PC-9 (cell line): ENCODE results near the gene FGD5. TPM values are rescaled to one million over a fixed set of nuclear protein-coding genes. Genes with fewer than 3 reads are reported as not detected.

Experiments used
- BruUV-seq: library from RNA; stranded (reverse); fragments of 400-500 nt; replicated peaks from 2 replicates; lab custom pipeline; 2021; lab: Mats Ljungman, UMichigan
- CTCF ChIA-PET: fragments of 300-600 bp; sonication (Branson Sonifier 250); formaldehyde crosslinking; loops from one replicate; lab custom pipeline; 2022; ENCODE audit warnings: antibody characterized with exemption; lab: Charles Lee
- POLR2A ChIA-PET: fragments of 300-600 bp; sonication (Branson Sonifier 250); formaldehyde crosslinking; loops from one replicate; lab custom pipeline; 2022; ENCODE audit warnings: antibody characterized with exemption; ENCODE audit not compliant: unreplicated experiment; lab: Charles Lee
- DNase-seq, 2 experiments: peaks; one replicate each; pipeline versions ENCODE4 v3.0.0 to v3.0.0-alpha.2; 2015 to 2022; ENCODE audit warnings: mixed read lengths in 1 of 2
- H2AFZ ChIP-seq: fragments of 200-600 bp; sonication (generic); 2 replicates; pipeline ENCODE4 v1.8.1; 2017; ENCODE audit warnings: antibody characterized with exemption
- H3F3A ChIP-seq: fragments of 200-600 bp; sonication (generic); 2 replicates; pipeline ENCODE4 v1.8.1; 2017; ENCODE audit warnings: antibody characterized with exemption, mild to moderate bottlenecking, low read depth; ENCODE audit not compliant: insufficient read depth
- H3K27ac ChIP-seq: fragments of 200-600 bp; sonication (generic); 2 replicates; pipeline ENCODE4 v1.6.1; 2016; ENCODE audit warnings: mixed run types
- H3K27me3 ChIP-seq: fragments of 200-600 bp; sonication (generic); 2 replicates; pipeline ENCODE4 v1.6.1; 2016; ENCODE audit warnings: low read depth, mixed run types; ENCODE audit not compliant: insufficient read depth
- H3K36me3 ChIP-seq: fragments of 200-600 bp; sonication (generic); 2 replicates; pipeline ENCODE4 v1.6.1; 2016; ENCODE audit warnings: low read depth, mixed run types
- H3K4me1 ChIP-seq: fragments of 200-600 bp; sonication (generic); replicated peaks from 2 replicates; pipeline ENCODE4 v1.6.1; 2016; ENCODE audit warnings: mixed run types; ENCODE audit not compliant: insufficient read depth
- H3K4me2 ChIP-seq: fragments of 200-600 bp; sonication (generic); 2 replicates; pipeline ENCODE4 v1.6.1; 2017; ENCODE audit warnings: mixed run types
- H3K4me3 ChIP-seq: fragments of 200-600 bp; sonication (generic); 2 replicates; pipeline ENCODE4 v1.6.1; 2016; ENCODE audit warnings: mixed run types
- H3K79me2 ChIP-seq: fragments of 200-600 bp; sonication (generic); 2 replicates; pipeline ENCODE4 v1.6.1; 2017; ENCODE audit warnings: low read depth, mixed run types
- H3K9me2 ChIP-seq: fragments of 200-600 bp; sonication (generic); 2 replicates; pipeline ENCODE4 v1.8.1; 2017; ENCODE audit warnings: mild to moderate bottlenecking; ENCODE audit not compliant: insufficient read depth
- H3K9me3 ChIP-seq: fragments of 200-600 bp; sonication (generic); 2 replicates; pipeline ENCODE4 v1.8.1; 2016; ENCODE audit warnings: low read depth; ENCODE audit not compliant: insufficient read depth
- H4K20me1 ChIP-seq: fragments of 200-600 bp; sonication (generic); 2 replicates; pipeline ENCODE4 v1.8.1; 2017; ENCODE audit not compliant: insufficient read depth
- CTCF ChIP-seq: fragments of 200-600 bp; sonication (generic); conservative IDR thresholded peaks from 2 replicates; pipeline ENCODE4 v1.6.1; 2017; ENCODE audit warnings: mixed run types, antibody characterized with exemption, mild to moderate bottlenecking, moderate library complexity
- EZH2 ChIP-seq: fragments of 200-600 bp; sonication (generic); IDR thresholded peaks from 2 replicates; pipeline ENCODE4 v1.8.0; 2017; ENCODE audit warnings: antibody characterized with exemption, low read depth
- intact Hi-C: fragments of 100-400 bp; cut with micrococcal nuclease; formaldehyde crosslinking; loops from one replicate; pipeline ENCODE4 v1.10.0; 2022; ENCODE audit not compliant: unreplicated experiment
- total RNA-seq: library from RNA; stranded (reverse); gene quantifications from 2 replicates; pipeline ENCODE4 v1.2.3, GENCODE V29; 2021

Gene FGD5
- total RNA-seq, 1 experiment from 2014 or later = not detected

GRCh38 chr3:14946739-14947099 is 128.0 kb downstream of the FGD5 start:
- H3F3A ChIP-seq = peaks cover 20% of the 10 kb centered on the region
- peak overlapping the region; percentile 99 for H3K4me3 ChIP-seq
- H3K9me2 ChIP-seq = no peaks in the 10 kb centered on the region
- no peak for DNase-seq
- H3K27me3 ChIP-seq = no peaks in the 10 kb centered on the region
- no peaks in the 10 kb centered on the region for H3K9me3 ChIP-seq
- H3K36me3 ChIP-seq = peaks cover 15% of the 10 kb centered on the region
- intact Hi-C loops = loop anchor here (5.0 kb wide), 2 partner anchors 46 to 121 kb away; partner anchors contain the start of gene MRPS25
- ChIA-PET CTCF (interaction anchor here (0.6 kb wide), 1 partner anchor 1373 kb away, joined by 4 read pairs; no protein-coding TSS in a partner anchor), POLR2A (interaction anchor here (0.6 to 0.7 kb wide), 3 partner anchors 10 to 125 kb away, joined by 3 to 8 read pairs (median 3); no protein-coding TSS in a partner anchor)
- peak overlapping the region; percentile 95 for H3K4me2 ChIP-seq
- peaks cover 20% of the 10 kb centered on the region; the same call in 1 of the 2 replicates for H3K4me1 ChIP-seq
- peak overlapping the region; percentile 97 for H3K27ac ChIP-seq
- peaks cover 19% of the 10 kb centered on the region; the same call in 1 of the 2 replicates for H4K20me1 ChIP-seq
- peak overlapping the region; percentile 92 for H2AFZ ChIP-seq
- TF ChIP-seq EZH2 (no peak), CTCF (no peak)
- BruUV-seq = no TSS peak
- peaks cover 67% of the 10 kb centered on the region for H3K79me2 ChIP-seq

- peaks cover 15% of the 10 kb centered on the region for H3K36me3 ChIP-seq
- no TSS peak for BruUV-seq
- H2AFZ ChIP-seq = peak within 1 kb of the TSS; percentile 92
- peak within 1 kb of the TSS; percentile 95 for H3K4me2 ChIP-seq
- ChIA-PET POLR2A (interaction anchor here (0.6 to 0.7 kb wide), 2 partner anchors 10 to 125 kb away, joined by 3 to 8 read pairs; no protein-coding TSS in a partner anchor), CTCF (interaction anchor here (0.6 kb wide), 1 partner anchor 1373 kb away, joined by 4 read pairs; no protein-coding TSS in a partner anchor)
- intact Hi-C loops = loop anchor here (5.0 kb wide), 2 partner anchors 45 to 120 kb away; partner anchors contain the start of gene MRPS25
- H4K20me1 ChIP-seq = peaks cover 19% of the 10 kb centered on the region; the same call in 1 of the 2 replicates
- H3K9me3 ChIP-seq = no peaks in the 10 kb centered on the region
- H3K27me3 ChIP-seq = no peaks in the 10 kb centered on the region
- peak; percentile 55 to 81 for DNase-seq
- H3F3A ChIP-seq = peaks cover 18% of the 10 kb centered on the region
- H3K9me2 ChIP-seq = no peaks in the 10 kb centered on the region
- H3K4me1 ChIP-seq = peaks cover 20% of the 10 kb centered on the region; the same call in 1 of the 2 replicates
- H3K4me3 ChIP-seq = peak within 1 kb of the TSS; percentile 99
- TF ChIP-seq EZH2 = no peak
- no peak for TF ChIP-seq CTCF
- H3K27ac ChIP-seq = peak within 1 kb of the TSS; percentile 97
- peaks cover 73% of the 10 kb centered on the region for H3K79me2 ChIP-seq
Observed at GRCh38 chr3:14947100-14947885, 128.5 kb downstream of the FGD5 start, which contains the start of gene NR2C2. TSS of gene NR2C2 (plus strand) at chr3:14947583. CDS start at chr3:15003915, 56,332 bp downstream.

GRCh38 chr3:14947886-14948608 is 129.3 kb downstream of the FGD5 start:
- Histone ChIP-seq H2AFZ (peak overlapping the region; percentile 90), H3K4me2 (peak overlapping the region; percentile 52), H3K27ac (peak overlapping the region; percentile 97), H3K9me3 (no peaks in the 10 kb centered on the region), H3K36me3 (peaks cover 15% of the 10 kb centered on the region), H4K20me1 (peaks cover 19% of the 10 kb centered on the region; the same call in 1 of the 2 replicates), H3K9me2 (no peaks in the 10 kb centered on the region), H3K4me1 (peaks cover 20% of the 10 kb centered on the region; the same call in 1 of the 2 replicates), H3K27me3 (no peaks in the 10 kb centered on the region), H3K4me3 (peak overlapping the region; percentile 99), H3F3A (peaks cover 14% of the 10 kb centered on the region), H3K79me2 (peaks cover 80% of the 10 kb centered on the region)
- POLR2A ChIA-PET = interaction anchor here (0.5 to 0.7 kb wide), 5 partner anchors 42 to 258 kb away, joined by 4 to 12 read pairs (median 6); partner anchors contain the start of genes CAPN7 and RBSN
- DNase-seq = peak; percentile 80 to 96
- no peak for TF ChIP-seq EZH2
- TF ChIP-seq CTCF = no peak
- CTCF ChIA-PET = no interaction called here
- no TSS peak for BruUV-seq
- intact Hi-C loops = loop anchor here (5.0 kb wide), 2 partner anchors 44 to 119 kb away; partner anchors contain the start of gene MRPS25
